Measurements from ENCODE around the gene SLC12A7. TPM values are rescaled to one million over a fixed set of nuclear protein-coding genes. Genes with fewer than 3 reads are reported as not detected.

The SLC12A7 gene
- total and polyA plus RNA-seq, 11 donors: 66.3 to 159 (median 128) TPM

DNA sequence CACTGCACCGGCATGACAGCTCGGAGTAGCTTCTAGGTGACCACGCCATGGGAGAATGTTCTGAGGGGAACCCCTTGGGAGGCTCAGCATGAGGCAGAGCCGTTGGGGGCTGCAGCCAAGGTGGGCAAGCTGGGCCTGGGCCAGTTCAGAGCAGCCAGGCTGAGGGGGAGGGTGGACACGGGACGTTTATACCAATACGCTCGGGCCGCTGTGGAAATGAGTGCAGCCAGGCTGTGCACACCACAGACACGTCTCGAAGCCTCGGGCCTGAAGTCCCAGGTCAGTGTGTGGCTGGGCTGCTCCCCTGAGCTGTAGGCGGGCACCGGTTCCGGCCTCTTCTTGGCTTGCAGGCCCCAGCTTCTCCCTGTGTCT lies 28.9 kb upstream of the SLC12A7 start:
- TF ChIP-seq, protein P1, sequence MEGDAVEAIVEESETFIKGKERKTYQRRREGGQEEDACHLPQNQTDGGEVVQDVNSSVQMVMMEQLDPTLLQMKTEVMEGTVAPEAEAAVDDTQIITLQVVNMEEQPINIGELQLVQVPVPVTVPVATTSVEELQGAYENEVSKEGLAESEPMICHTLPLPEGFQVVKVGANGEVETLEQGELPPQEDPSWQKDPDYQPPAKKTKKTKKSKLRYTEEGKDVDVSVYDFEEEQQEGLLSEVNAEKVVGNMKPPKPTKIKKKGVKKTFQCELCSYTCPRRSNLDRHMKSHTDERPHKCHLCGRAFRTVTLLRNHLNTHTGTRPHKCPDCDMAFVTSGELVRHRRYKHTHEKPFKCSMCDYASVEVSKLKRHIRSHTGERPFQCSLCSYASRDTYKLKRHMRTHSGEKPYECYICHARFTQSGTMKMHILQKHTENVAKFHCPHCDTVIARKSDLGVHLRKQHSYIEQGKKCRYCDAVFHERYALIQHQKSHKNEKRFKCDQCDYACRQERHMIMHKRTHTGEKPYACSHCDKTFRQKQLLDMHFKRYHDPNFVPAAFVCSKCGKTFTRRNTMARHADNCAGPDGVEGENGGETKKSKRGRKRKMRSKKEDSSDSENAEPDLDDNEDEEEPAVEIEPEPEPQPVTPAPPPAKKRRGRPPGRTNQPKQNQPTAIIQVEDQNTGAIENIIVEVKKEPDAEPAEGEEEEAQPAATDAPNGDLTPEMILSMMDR (IDR thresholded peaks at IDR 0.05): no peak
- no peak for TF ChIP-seq POLR2A (IDR thresholded peaks at IDR 0.05)
- Histone ChIP-seq H3K4me1 (peaks cover 0 to 27% (median 12%) of the 10 kb centered on the region in 12 donors), H3K4me3 (no peak overlapping the region), H3K27ac (no peak overlapping the region), H3K9me3 (no peaks in the 10 kb centered on the region), H3K36me3 (no peaks in the 10 kb centered on the region), H3K27me3 (no peaks in the 10 kb centered on the region)
- DNase-seq: peak in 2 of 5 donors; percentile 24 to 26
- intact Hi-C loops (cut with DNase I): loop anchor here in 8 of 10 donors (1.0 to 10.0 kb wide), 7 partner anchors 89 to 206 kb away; partner anchors contain the start of gene NKD2 (in 4 of the 8)
- 70 to 81% (median 74%) methylated on average over 7 to 15 of the region's 15 CpGs for WGBS, 4 donors
- peak in 1 of 4 donors; percentile 4 for ATAC-seq

DNA sequence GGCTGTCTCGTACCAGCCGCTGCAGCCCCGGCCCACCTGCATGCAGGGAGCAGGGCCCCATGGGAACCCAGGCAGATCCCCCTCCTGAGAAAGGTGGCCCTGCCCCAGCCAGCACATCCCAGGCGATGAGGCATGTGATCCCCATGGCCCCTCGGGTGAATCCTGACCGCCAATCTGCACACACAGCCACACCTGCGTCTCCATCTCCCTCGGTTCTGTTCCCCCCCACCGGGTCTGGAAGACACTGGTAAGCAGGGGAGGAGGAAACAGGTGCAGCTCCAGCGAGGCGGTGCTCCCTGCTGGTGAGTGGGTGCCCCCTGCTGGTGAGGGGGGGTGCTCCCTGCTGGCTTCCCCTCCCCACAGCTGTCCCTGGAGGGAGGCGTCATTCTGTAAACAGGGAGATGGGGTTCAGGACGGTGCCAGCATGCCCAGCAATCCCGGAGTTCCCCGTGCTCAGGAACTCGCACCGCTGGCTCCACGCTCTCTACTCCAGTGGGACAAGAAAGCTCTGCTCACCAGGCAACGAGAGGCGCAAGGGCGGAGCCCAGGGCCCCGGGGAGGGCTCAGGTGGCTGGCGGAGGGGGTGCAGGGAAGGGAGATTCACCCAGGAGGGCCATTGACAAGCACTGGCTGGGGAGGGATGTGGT lies 28.4 kb upstream of the SLC12A7 start:
- Histone ChIP-seq H3K4me3 (no peak overlapping the region), H3K36me3 (no peaks in the 10 kb centered on the region), H3K9me3 (no peaks in the 10 kb centered on the region), H3K4me1 (peaks cover 0 to 30% (median 13%) of the 10 kb centered on the region in 12 donors), H3K27me3 (no peaks in the 10 kb centered on the region), H3K27ac (no peak overlapping the region)
- intact Hi-C loops (cut with DNase I): loop anchor here in 8 of 10 donors (1.0 to 10.0 kb wide), 7 partner anchors 88 to 205 kb away; partner anchors contain the start of gene NKD2 (in 4 of the 8)
- WGBS, 4 donors: 23 to 38% (median 29%) methylated on average over 14 to 23 of the region's 23 CpGs
- ATAC-seq (peak; percentile 72 to 89 (median 78)), DNase-seq (peak; percentile 81 to 91 (median 84))
- TF ChIP-seq POLR2A (IDR thresholded peaks at IDR 0.05): no peak
- TF ChIP-seq, protein P1 (IDR thresholded peaks at IDR 0.05): peak; percentile 86 to 97 (median 90)

DNA sequence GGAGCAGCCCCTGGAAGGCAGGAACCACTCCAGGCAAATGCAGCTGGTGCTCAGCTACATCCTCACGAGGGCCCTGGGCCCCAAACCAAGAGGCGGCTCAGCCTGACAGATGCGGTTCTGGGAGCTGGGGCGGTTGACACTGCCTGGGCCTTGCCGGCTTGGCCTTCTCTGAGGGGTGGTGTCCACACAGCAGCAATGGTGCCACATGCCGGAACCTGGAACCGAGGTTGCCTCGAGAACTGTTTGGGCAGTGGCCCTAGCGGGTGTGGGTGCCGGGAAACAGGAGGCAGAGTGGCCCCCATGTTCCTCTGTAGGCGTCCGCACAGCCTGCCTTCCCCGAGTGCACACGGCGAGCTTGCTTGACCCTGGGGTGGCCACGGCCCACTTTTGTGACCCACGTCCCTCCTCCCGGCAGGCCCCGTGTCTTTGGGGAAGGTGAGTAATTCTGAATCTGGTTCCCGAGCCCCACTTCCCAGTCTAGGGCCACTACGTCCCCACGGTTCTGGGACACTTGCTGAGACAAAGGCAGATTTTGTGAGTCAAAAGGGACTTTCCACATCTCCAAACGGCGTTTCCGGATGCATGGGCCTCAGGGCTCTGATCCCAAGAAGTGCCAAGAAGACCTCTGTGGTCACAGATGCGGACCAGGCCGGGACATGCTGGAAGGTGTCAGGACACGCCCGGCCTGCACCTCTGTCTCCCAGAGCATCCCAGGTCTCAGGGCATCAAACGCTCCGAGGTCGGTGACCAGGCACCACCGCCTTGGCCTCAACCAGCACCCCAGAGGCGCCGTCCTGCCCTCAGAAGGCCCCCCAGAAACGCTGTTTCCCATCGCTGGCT lies 27.7 kb upstream of the SLC12A7 start:
- TF ChIP-seq, protein P1 (IDR thresholded peaks at IDR 0.05): no peak
- no peak for TF ChIP-seq POLR2A (IDR thresholded peaks at IDR 0.05)
- ATAC-seq (no peak), DNase-seq (peak in 1 of 5 donors; percentile 25)
- WGBS, 4 donors: 89 to 91% (median 90%) methylated on average over 29 to 37 of the region's 37 CpGs
- Histone ChIP-seq H3K4me3 (no peak overlapping the region), H3K27me3 (no peaks in the 10 kb centered on the region), H3K36me3 (no peaks in the 10 kb centered on the region), H3K4me1 (peaks cover 0 to 28% (median 17%) of the 10 kb centered on the region in 12 donors), H3K9me3 (no peaks in the 10 kb centered on the region), H3K27ac (no peak overlapping the region)
- intact Hi-C loops (cut with DNase I): loop anchor here in 9 of 10 donors (1.0 to 10.0 kb wide), 13 partner anchors 37 to 205 kb away; partner anchors contain the start of gene NKD2 (in 4 of the 9)

Measured in heart left ventricle (tissue), 16 donors.